SH-SY5Y (cell line): Measurements from ENCODE around the gene KIF2B.

Experiments
- GATA2 ChIP-seq: IDR thresholded peaks from 2 replicates; pipeline ENCODE4 v1.6.1; 2011; ENCODE audit warnings: mild to moderate bottlenecking, low read depth, low read length
- GATA3 ChIP-seq: IDR thresholded peaks from 2 replicates; pipeline ENCODE4 v1.6.1; 2011; ENCODE audit warnings: low read depth, mild to moderate bottlenecking, low read length, moderate library complexity

DNA sequence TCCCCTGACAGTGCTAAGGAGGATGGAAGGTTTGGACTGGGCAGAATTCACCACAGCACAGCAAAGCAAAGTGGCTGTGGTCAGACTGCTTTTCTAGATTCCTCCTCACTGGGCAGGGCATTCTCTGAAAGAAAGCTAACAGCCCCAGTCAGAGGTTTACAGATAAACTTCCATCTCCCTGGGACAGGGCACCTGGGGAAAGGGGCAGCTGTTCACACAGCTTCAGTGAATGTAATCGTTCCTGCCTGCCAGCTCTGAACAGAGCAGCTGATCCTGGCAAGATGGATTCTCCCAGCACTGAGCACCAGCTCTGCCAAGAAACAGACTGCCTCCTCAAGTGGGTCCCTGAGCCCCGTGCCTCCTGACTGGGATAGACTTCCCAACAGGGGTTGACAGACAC, 42.4 kb upstream of the KIF2B start:
- TF ChIP-seq GATA3 (no peak), GATA2 (no peak)
